ENCODE data around the gene AOAH.

Gene AOAH

DNA sequence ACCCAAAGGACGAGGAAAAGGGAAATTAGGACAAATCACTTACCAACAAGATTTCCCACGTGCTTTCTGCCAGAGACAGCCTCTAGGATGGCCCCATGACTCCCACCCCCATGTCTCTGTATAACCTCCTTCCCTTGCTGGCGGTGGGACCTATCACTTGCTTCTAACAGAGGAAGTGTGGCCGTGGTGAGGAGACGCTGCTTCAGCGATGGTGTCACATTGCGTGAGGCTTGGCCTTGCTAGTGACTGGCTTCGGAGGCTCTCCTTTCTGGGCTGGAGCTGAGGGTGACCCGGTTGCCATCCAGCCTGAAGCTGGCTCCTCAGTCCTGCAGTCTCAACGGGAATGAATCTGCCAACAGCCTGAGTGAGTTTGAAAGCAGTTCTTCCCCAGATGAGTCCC, 210.9 kb downstream of the AOAH start:
- H3K36me3 ChIP-seq (replicated peaks) = no peaks in the 10 kb centered on the region
- no peaks in the 10 kb centered on the region for H3K27me3 ChIP-seq (replicated peaks)
- no peak overlapping the region for H3K27ac ChIP-seq
- TF ChIP-seq, protein P1, sequence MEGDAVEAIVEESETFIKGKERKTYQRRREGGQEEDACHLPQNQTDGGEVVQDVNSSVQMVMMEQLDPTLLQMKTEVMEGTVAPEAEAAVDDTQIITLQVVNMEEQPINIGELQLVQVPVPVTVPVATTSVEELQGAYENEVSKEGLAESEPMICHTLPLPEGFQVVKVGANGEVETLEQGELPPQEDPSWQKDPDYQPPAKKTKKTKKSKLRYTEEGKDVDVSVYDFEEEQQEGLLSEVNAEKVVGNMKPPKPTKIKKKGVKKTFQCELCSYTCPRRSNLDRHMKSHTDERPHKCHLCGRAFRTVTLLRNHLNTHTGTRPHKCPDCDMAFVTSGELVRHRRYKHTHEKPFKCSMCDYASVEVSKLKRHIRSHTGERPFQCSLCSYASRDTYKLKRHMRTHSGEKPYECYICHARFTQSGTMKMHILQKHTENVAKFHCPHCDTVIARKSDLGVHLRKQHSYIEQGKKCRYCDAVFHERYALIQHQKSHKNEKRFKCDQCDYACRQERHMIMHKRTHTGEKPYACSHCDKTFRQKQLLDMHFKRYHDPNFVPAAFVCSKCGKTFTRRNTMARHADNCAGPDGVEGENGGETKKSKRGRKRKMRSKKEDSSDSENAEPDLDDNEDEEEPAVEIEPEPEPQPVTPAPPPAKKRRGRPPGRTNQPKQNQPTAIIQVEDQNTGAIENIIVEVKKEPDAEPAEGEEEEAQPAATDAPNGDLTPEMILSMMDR (IDR thresholded peaks at IDR 0.05; ENCODE audit: low read depth, low read length, missing control alignments) = no peak
- H3K4me3 ChIP-seq (ENCODE audit: low read depth, low read length) = no peak overlapping the region
- in situ Hi-C loops (cut with HindIII; ENCODE audit: low pct_ligation_motif_present, low sequenced_read_pairs) = no loop called here
- no peak for DNase-seq

DNA sequence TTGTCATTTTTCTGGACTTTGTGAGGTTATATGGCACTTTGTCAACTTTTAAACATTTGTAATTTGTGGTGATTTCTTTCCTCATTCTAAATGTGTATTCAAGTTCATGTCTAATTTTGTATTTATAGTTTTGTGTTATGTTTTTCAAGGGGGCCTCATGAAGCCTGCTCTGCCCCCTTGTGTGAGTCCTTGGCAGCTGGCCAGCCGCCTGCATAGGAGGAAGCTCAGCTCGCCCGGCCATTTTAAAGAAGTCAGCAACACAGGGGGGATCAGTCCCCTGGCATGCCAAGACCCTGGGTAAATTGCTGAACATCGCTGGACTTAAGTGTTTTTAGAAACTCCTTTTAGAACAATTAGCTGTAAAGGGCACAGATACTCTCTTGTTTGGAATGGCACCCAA, 211.7 kb downstream of the AOAH start:
- Histone ChIP-seq H3K27ac (no peak overlapping the region), H3K4me3 (ENCODE audit: low read depth, low read length) (no peak overlapping the region), H3K27me3 (replicated peaks) (no peaks in the 10 kb centered on the region), H3K36me3 (replicated peaks) (no peaks in the 10 kb centered on the region)
- TF ChIP-seq, protein P1 (IDR thresholded peaks at IDR 0.05; ENCODE audit: low read depth, low read length, missing control alignments) = no peak
- in situ Hi-C loops (cut with HindIII; ENCODE audit: low pct_ligation_motif_present, low sequenced_read_pairs) = no loop called here
- no peak for DNase-seq

DNA sequence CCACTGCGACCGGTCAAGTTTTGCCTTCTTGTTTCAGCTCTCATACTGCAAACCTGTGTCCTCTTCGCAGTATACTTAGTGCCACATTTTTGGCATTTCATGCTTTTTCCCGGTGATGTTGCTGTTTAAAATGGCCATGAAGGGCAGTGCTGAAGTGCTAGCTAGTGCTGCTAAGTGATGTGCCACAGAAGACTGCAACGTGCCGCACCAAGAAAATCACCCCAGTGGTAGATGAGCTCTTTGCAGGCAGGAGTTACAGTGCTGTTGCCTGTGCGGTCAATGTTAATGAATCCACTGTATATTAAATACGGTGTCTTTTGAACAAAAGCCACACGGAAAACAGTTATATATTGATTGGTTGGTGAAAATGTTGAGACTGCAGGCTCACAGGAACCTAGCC, 214.3 kb downstream of the AOAH start:
- Histone ChIP-seq H3K36me3 (replicated peaks) (no peaks in the 10 kb centered on the region), H3K27me3 (replicated peaks) (no peaks in the 10 kb centered on the region), H3K4me3 (ENCODE audit: low read depth, low read length) (no peak overlapping the region), H3K27ac (no peak overlapping the region)
- in situ Hi-C loops (cut with HindIII; ENCODE audit: low pct_ligation_motif_present, low sequenced_read_pairs) = no loop called here
- DNase-seq = no peak
- TF ChIP-seq, protein P1 (IDR thresholded peaks at IDR 0.05; ENCODE audit: low read depth, low read length, missing control alignments) = peak; percentile 13

DNA sequence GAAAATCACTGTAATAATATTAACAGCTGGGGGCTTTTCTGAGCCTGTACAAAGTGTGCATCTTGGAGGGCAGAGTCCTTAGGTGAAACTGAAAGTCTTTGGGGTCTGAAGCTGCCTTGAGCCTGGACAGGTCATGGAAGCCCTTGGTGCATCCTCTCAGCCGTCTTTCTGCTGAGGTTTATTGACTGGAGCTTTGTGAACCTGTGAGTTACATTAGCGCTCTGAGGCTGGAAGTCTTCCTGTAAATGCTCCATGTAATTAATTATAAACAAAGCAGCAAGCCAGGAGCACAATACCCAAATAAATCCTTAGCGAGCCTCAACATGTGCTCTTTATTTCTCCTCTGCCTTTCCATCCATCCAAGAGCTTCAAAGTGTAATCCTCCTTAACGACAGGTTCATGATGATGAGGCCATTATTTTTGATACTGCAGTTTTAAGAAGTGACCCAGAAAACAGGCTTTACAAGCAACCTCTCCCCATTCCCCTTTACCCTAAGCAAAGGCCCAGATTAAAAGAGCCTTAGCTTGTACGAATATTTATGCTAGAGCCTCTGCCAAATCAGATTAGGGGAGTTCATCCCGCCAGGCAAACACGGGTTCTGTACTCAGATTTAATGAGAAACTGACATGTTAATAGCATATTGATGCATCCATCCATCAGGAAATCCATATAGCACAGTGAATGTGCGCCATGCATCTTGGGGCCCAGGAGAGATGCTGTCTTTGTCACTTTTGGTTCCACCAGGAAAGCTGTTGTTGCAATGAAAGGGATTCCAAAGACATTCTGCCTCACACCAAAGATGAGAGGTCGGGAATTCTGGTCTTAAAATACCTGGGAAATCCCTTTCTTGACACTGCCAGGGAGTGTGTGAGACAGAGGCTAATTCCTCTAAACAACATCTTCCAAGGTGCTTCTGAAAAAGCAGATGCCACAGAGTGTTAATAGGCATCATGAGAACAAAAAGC, 216.5 kb downstream of the AOAH start:
- DNase-seq = no peak
- TF ChIP-seq, protein P1 (IDR thresholded peaks at IDR 0.05; ENCODE audit: low read depth, low read length, missing control alignments) = no peak
- in situ Hi-C loops (cut with HindIII; ENCODE audit: low pct_ligation_motif_present, low sequenced_read_pairs) = no loop called here
- no peaks in the 10 kb centered on the region for H3K27me3 ChIP-seq (replicated peaks)
- H3K27ac ChIP-seq = no peak overlapping the region
- no peak overlapping the region for H3K4me3 ChIP-seq (ENCODE audit: low read depth, low read length)
- no peaks in the 10 kb centered on the region for H3K36me3 ChIP-seq (replicated peaks)

DNA sequence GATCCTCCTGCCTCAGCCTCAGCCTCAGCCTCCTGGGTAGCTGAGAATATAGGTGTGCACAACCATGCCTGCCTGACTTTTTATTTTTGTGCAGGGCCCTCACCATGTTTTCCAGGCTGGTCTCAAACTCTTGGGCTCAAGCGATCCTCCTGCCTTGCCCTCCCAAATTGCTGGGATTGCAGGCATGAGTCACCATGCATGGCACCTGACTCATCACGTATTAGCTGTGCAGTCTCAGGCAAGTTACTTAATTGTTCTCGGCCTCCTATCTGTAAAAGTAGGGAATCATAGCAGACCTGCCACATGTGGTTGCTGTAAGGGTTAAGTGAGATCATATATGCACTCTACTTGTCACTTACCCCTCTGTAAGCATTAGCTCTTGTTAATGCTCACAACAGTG, 217.5 kb downstream of the AOAH start:
- no peak overlapping the region for H3K4me3 ChIP-seq (ENCODE audit: low read depth, low read length)
- in situ Hi-C loops (cut with HindIII; ENCODE audit: low pct_ligation_motif_present, low sequenced_read_pairs) = no loop called here

More for the DNA sequence above, 217.5 kb downstream of the AOAH start:
- no peak for DNase-seq
- TF ChIP-seq, protein P1 (IDR thresholded peaks at IDR 0.05; ENCODE audit: low read depth, low read length, missing control alignments) = no peak
- no peak overlapping the region for H3K27ac ChIP-seq
- no peaks in the 10 kb centered on the region for H3K36me3 ChIP-seq (replicated peaks)
- H3K27me3 ChIP-seq (replicated peaks) = no peaks in the 10 kb centered on the region

Data from brain microvascular endothelial cell (primary cell).